Neural progenitor cell (in vitro differentiated cells): ENCODE data around the gene GASK1A. TPM values are rescaled to one million over a fixed set of nuclear protein-coding genes. Genes with fewer than 3 reads are reported as not detected.

ENCODE experiments used
- DNase-seq: peaks from one replicate; pipeline ENCODE4 v3.0.0-alpha.2; 2016; ENCODE audit warnings: low spot score
- H2AFZ ChIP-seq: fragments of 200-600 bp; sonication (generic); replicated peaks from 2 replicates; pipeline ENCODE4 v1.6.1; 2016; ENCODE audit warnings: antibody characterized with exemption
- H3F3A ChIP-seq: fragments of 200-600 bp; sonication (generic); 2 replicates; pipeline ENCODE4 v1.6.1; 2016; ENCODE audit warnings: antibody characterized with exemption, low read depth
- H3K27ac ChIP-seq: fragments of 200-600 bp; sonication (generic); 2 replicates; pipeline ENCODE4 v1.5.1; 2016; ENCODE audit warnings: mild to moderate bottlenecking
- H3K27me3 ChIP-seq: fragments of 200-600 bp; sonication (generic); 2 replicates; pipeline ENCODE4 v1.6.1; 2016; ENCODE audit warnings: mild to moderate bottlenecking, moderate library complexity
- H3K36me3 ChIP-seq: fragments of 200-600 bp; sonication (generic); 2 replicates; pipeline ENCODE4 v1.5.1; 2016
- H3K4me1 ChIP-seq: fragments of 200-600 bp; sonication (generic); 2 replicates; pipeline ENCODE4 v1.6.1; 2016; ENCODE audit warnings: mixed run types
- H3K4me2 ChIP-seq: fragments of 200-600 bp; sonication (generic); 2 replicates; pipeline ENCODE4 v1.6.1; 2016
- H3K4me3 ChIP-seq: fragments of 200-600 bp; sonication (generic); 2 replicates; pipeline ENCODE4 v1.5.1; 2016
- H3K79me2 ChIP-seq: fragments of 200-600 bp; sonication (generic); 2 replicates; pipeline ENCODE4 v1.6.1; 2016; ENCODE audit warnings: low read depth
- H3K9ac ChIP-seq: fragments of 200-600 bp; sonication (generic); 2 replicates; pipeline ENCODE4 v1.6.1; 2016
- H3K9me3 ChIP-seq: fragments of 200-600 bp; sonication (generic); 2 replicates; pipeline ENCODE4 v1.5.1; 2016; ENCODE audit warnings: low read depth
- H4K20me1 ChIP-seq: fragments of 200-600 bp; sonication (generic); 2 replicates; pipeline ENCODE4 v1.6.1; 2016; ENCODE audit warnings: low read depth
- H3K27ac Mint-ChIP-seq: 3 replicates; pipeline ENCODE4 v1.8.0; 2021; ENCODE audit warnings: mixed read lengths
- H3K27me3 Mint-ChIP-seq: 2 replicates; pipeline ENCODE4 v1.8.0; 2022; ENCODE audit warnings: low read depth, mild to moderate bottlenecking, inconsistent platforms, moderate library complexity, mixed read lengths; ENCODE audit not compliant: insufficient read depth
- H3K36me3 Mint-ChIP-seq: 3 replicates; pipeline ENCODE4 v1.8.0; 2021; ENCODE audit warnings: mixed read lengths
- H3K4me1 Mint-ChIP-seq: 3 replicates; pipeline ENCODE4 v1.8.0; 2021; ENCODE audit warnings: mixed read lengths
- H3K4me3 Mint-ChIP-seq: 3 replicates; pipeline ENCODE4 v1.8.0; 2021; ENCODE audit warnings: mild to moderate bottlenecking, moderate library complexity, mixed read lengths
- H3K9me3 Mint-ChIP-seq: 3 replicates; pipeline ENCODE4 v1.8.0; 2020; ENCODE audit warnings: mixed read lengths
- CTCF ChIP-seq: fragments of 200-600 bp; sonication (generic); IDR thresholded peaks from 2 replicates; pipeline ENCODE4 v1.5.1; 2017; ENCODE audit warnings: antibody characterized with exemption, mild to moderate bottlenecking
- EZH2 ChIP-seq: fragments of 200-600 bp; sonication (generic); IDR thresholded peaks from 2 replicates; pipeline ENCODE4 v1.6.1; 2017; ENCODE audit warnings: antibody characterized with exemption, mild to moderate bottlenecking, moderate library complexity
- EZH2phosphoT487 ChIP-seq: fragments of 200-600 bp; sonication (generic); IDR thresholded peaks from 2 replicates; pipeline ENCODE4 v1.6.1; 2017; ENCODE audit warnings: antibody characterized with exemption
- total RNA-seq: library from RNA; depleted of rRNA; stranded (reverse); fragments of >200 nt; gene quantifications from 2 replicates; pipeline ENCODE4 v1.2.3, GENCODE V29; 2015; ENCODE audit warnings: low replicate concordance

The GASK1A gene
- total RNA-seq, 1 donor from 2014 or later = 3.9 TPM

GRCh38 chr3:43018246-43018645, 39.1 kb downstream of the GASK1A start:
- Histone ChIP-seq H3K4me2 (no peak overlapping the region), H3K36me3 (no peaks in the 10 kb centered on the region), H3K9ac (no peak overlapping the region), H2AFZ (no peak overlapping the region), H3K27me3 (no peaks in the 10 kb centered on the region), H4K20me1 (no peaks in the 10 kb centered on the region), H3K9me3 (no peaks in the 10 kb centered on the region), H3K4me3 (no peak overlapping the region), H3K79me2 (no peaks in the 10 kb centered on the region), H3F3A (no peaks in the 10 kb centered on the region), H3K27ac (no peak overlapping the region), H3K4me1 (no peaks in the 10 kb centered on the region)
- no peak for TF ChIP-seq CTCF
- no peak for TF ChIP-seq EZH2
- no peak for TF ChIP-seq EZH2phosphoT487
- Mint-ChIP-seq H3K36me3 (no peaks in the 10 kb centered on the region), H3K27ac (no peak overlapping the region), H3K9me3 (no peaks in the 10 kb centered on the region), H3K4me3 (no peak overlapping the region), H3K4me1 (no peaks in the 10 kb centered on the region), H3K27me3 (peaks cover 2% of the 10 kb centered on the region)
- DNase-seq = no peak

- H3K79me2 ChIP-seq = no peaks in the 10 kb centered on the region
- Mint-ChIP-seq H3K4me1 (no peaks in the 10 kb centered on the region), H3K27ac (no peak overlapping the region), H3K36me3 (no peaks in the 10 kb centered on the region), H3K4me3 (no peak overlapping the region), H3K9me3 (no peaks in the 10 kb centered on the region), H3K27me3 (peaks cover 2% of the 10 kb centered on the region)
- no peaks in the 10 kb centered on the region for H4K20me1 ChIP-seq
- TF ChIP-seq EZH2phosphoT487 (no peak), CTCF (no peak), EZH2 (no peak)
- no peaks in the 10 kb centered on the region for H3K4me1 ChIP-seq
- no peak overlapping the region for H2AFZ ChIP-seq
- no peaks in the 10 kb centered on the region for H3K36me3 ChIP-seq
- no peak for DNase-seq
- no peak overlapping the region for H3K9ac ChIP-seq
- H3K9me3 ChIP-seq = no peaks in the 10 kb centered on the region
- no peaks in the 10 kb centered on the region for H3K27me3 ChIP-seq
- no peak overlapping the region for H3K4me3 ChIP-seq
- no peaks in the 10 kb centered on the region for H3F3A ChIP-seq
- H3K27ac ChIP-seq = no peak overlapping the region
- H3K4me2 ChIP-seq = no peak overlapping the region
These were observed 40.1 kb downstream of the GASK1A start for GRCh38 chr3:43019006-43019809.

- no peak overlapping the region for H3K4me3 Mint-ChIP-seq
- H3K9me3 Mint-ChIP-seq = no peaks in the 10 kb centered on the region
- Histone ChIP-seq H3K4me3 (no peak overlapping the region), H3K4me2 (no peak overlapping the region), H3K9me3 (no peaks in the 10 kb centered on the region), H3K27me3 (no peaks in the 10 kb centered on the region), H2AFZ (no peak overlapping the region), H3K27ac (no peak overlapping the region), H3K36me3 (no peaks in the 10 kb centered on the region), H3F3A (no peaks in the 10 kb centered on the region), H3K4me1 (no peaks in the 10 kb centered on the region), H3K9ac (no peak overlapping the region), H4K20me1 (no peaks in the 10 kb centered on the region), H3K79me2 (no peaks in the 10 kb centered on the region)
- TF ChIP-seq EZH2phosphoT487 (no peak), EZH2 (no peak)
- H3K36me3 Mint-ChIP-seq = no peaks in the 10 kb centered on the region
- H3K4me1 Mint-ChIP-seq = no peaks in the 10 kb centered on the region
- H3K27me3 Mint-ChIP-seq = peaks cover 2% of the 10 kb centered on the region
- DNase-seq = no peak
- H3K27ac Mint-ChIP-seq = no peak overlapping the region
These were observed 40.7 kb downstream of the GASK1A start for GRCh38 chr3:43019826-43020225.

- Mint-ChIP-seq H3K4me1 (peaks cover 3% of the 10 kb centered on the region), H3K4me3 (no peak overlapping the region), H3K27ac (no peak overlapping the region), H3K27me3 (peaks cover 4% of the 10 kb centered on the region), H3K36me3 (no peaks in the 10 kb centered on the region), H3K9me3 (no peaks in the 10 kb centered on the region)
- H3K27me3 ChIP-seq = no peaks in the 10 kb centered on the region
- no peak for DNase-seq
- no peak overlapping the region for H3K4me3 ChIP-seq
- H3K9ac ChIP-seq = no peak overlapping the region
- no peak overlapping the region for H3K27ac ChIP-seq
- no peaks in the 10 kb centered on the region for H3F3A ChIP-seq
- TF ChIP-seq CTCF = no peak
- TF ChIP-seq EZH2 = no peak
- TF ChIP-seq EZH2phosphoT487 = no peak
- H3K4me1 ChIP-seq = peaks cover 7% of the 10 kb centered on the region
- H3K36me3 ChIP-seq = no peaks in the 10 kb centered on the region
- H2AFZ ChIP-seq = no peak overlapping the region
- no peaks in the 10 kb centered on the region for H4K20me1 ChIP-seq
- no peaks in the 10 kb centered on the region for H3K79me2 ChIP-seq
- no peak overlapping the region for H3K4me2 ChIP-seq
- no peaks in the 10 kb centered on the region for H3K9me3 ChIP-seq
These were observed 42.1 kb downstream of the GASK1A start for GRCh38 chr3:43021186-43021585.
